HG02610 (cell line): ENCODE results near the gene KRTAP10-11.

ENCODE experiments used
- ATAC-seq: cut with Tn5 transposase; IDR thresholded peaks from one replicate; pipeline ENCODE4 v1.9.1; 2021; ENCODE audit warnings: mild to moderate bottlenecking, moderate library complexity; ENCODE audit not compliant: unreplicated experiment

KRTAP10-11 gene

GRCh38 chr21:44692798-44693512, 46.7 kb downstream of the KRTAP10-11 start:
- no peak for ATAC-seq

- ATAC-seq = no peak
Observed at GRCh38 chr21:44694776-44695175, 48.6 kb downstream of the KRTAP10-11 start.

GRCh38 chr21:44695184-44695583, 49.0 kb downstream of the KRTAP10-11 start:
- ATAC-seq = no peak

- no peak for ATAC-seq
Observed at GRCh38 chr21:44695641-44696040, 49.4 kb downstream of the KRTAP10-11 start.

- no peak for ATAC-seq
Observed at GRCh38 chr21:44696572-44696971, 50.4 kb downstream of the KRTAP10-11 start.
